Hematopoietic multipotent progenitor cell treated with erythropoietin and hydrocortisone succinate and interleukin-3 and kit ligand, for 4 days (in vitro differentiated cells): ENCODE measurements around the gene LRRN2.
"Not testable (repeated sequence)": the region's sequence is repeated elsewhere in the genome, so short reads cannot be mapped to it uniquely, and the experiment has no call there.

Source experiments
- DNase-seq: peaks from one replicate; pipeline ENCODE4 v3.0.0-alpha.2; 2015

Gene LRRN2

DNA sequence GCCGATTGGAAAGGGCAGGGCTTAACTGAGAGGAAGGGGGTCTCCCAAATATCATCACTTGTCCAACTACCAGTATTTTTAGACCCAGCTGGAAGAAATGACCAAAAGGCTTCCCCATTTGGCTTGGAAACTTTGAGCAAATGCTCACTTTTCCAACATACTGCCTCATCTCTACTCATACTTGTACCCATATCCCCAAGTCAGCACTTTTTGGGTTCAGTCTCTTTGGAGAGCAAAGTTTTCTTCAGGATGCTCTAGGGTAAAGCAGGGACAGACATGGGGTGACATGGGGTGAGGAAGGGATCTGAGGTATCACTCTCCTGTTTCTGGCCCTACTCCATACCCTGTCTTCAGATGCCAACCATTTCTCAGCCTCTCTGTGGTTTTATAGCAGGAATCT, 27.2 kb downstream of the LRRN2 start:
- DNase-seq, result no peak

DNA sequence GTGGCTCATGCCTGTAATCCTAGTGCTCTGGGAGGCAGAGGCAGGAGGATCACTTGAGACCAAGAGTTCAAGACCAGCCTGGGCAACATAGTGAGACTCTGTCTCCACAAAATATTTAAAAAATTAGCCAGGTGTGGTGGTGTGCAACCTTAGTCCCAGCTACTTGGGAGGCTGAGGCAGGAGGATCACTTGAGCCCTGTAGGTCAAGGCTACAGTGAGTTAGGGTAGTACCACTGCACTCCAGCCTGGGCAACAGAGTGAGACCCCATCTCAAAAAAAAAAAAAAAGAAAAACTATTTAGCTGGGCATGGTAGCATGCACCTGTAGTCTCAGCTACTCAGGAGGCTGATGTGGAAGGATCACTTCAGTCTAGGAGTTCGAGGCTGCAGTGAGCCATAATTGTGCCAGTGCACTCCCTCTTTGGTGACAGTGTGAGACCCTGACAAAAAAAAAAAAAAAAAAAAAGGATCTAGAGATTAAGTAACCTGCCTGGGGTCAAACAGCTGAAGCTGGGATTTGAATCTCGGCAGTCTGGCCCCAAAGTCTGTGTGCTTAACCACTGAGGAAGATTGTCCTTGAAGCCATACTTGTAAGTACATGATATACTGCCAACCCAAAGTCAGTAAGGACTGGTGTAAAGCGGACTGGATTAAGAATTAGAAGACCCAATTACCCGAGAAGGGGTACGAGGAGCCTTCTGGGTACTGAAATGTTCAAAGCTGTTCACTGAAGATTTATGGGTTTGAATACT, 31.8 kb downstream of the LRRN2 start:
- DNase-seq, result no peak

DNA sequence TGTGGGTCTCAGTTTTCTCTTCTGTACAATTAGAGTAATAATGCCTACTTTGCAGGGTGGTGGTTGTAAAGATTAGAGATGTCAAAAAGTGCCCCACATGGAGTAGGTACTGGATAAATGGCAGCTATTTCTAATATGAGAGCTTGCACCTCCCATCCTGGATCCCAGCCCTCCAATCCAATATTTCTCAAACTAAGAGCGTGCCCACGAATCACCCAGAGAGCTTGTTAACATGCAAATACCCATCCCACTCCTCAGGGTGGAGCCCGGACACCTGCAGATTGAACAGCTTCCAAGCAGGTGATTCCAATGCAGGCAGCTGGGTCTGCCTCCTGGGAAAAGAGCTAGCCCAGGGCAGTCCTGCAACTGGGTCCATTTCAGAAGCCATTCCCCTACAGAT, 33.0 kb downstream of the LRRN2 start:
- DNase-seq, result no peak

DNA sequence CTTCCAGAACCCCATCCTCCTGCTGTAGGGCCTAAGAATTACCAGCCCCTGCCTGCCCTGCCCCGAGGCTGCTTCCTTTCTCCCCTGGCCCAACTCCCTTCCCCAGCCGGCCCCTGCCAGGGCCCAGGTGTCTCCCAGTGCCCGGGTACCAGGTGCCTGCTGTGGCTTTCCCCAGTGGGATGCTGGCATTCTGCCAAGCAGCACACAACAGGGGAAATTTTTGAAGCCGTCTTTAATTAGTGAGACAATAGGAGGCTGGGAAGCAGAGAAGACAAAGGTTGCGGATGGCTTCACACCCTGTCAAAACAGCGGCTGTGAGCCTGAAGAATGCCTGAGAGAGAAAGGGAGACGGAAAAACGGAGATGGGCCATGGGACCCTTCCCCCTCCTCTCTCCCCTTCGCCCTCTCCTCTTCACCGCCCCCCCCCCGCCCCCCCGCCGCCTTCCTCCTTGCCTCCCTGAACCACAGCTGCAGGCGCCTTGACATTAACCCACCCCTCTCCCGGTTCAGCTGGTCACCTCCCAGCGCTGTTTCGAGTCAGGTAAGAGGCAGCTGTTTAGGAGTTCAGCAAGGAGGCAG, 33.6 kb downstream of the LRRN2 start:
- no peak for DNase-seq

DNA sequence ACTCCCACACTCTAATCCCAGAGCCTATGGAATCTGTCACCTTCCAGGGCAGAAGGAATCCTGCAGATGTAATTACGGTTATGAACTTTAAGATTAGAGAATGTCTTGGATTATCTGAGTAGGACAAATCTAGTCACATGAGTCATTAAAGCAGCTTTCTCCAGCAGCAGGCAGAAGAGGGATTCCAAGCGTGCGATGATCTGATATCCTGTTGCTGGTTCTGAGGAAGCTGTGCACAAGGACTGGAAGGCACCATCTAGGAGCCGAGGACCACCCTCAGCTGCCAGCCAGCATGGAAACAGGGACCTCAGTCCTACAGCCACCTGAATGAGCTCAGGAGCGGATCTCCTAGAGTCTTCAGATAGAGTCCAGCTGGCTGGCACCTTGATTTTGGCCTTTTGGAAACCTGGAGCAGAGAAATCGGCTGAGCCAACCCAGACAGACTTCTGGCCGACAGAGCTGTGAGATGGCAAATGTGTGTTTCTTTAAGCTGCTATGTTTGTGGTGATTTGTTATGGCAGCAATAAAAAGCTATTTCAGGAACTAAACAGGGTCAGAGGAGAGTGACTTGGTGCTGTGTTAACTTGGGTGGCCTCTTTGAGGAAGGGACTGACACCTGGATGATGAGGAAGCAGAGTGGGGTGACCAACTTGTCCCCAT, 34.5 kb downstream of the LRRN2 start:
- DNase-seq, result no peak

DNA sequence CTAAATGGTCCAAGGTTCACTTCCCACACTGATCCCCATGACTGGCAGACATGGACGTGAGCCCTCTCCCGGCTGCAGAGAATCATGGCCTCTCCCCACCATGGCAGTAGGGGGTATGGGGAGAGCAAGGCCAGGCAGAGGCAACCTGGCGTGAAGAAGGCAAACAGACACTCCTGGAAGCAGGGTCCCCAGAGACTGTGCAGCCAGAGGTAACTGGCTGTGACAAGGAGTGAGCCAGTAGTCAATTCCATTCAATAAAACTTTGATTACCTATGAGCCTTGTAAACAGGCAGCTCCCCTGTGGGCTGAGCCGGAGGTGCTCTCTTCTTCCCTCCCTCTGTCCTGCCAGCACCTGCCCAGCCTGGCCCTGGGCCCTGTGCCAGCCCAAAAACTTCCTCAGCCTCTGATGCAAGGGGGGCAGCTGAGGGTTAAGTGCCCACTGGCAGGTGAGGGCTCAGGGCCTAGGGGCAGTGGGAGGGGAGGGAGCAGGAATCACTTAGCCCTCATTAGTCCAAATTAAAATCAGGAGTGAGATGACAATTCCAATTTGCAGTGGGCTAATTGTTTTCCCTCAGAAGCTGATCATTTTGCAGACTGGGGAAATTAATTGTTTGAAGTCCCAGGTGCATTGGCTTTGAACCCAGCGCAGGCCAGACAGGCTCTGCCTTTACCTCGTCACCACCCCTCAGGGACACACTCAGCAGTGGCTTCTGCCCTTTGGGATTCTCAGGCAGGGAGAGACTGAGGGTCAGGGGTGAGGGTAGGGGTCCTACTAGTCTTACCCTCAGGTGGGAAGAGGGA, 35.6 kb downstream of the LRRN2 start:
- DNase-seq, result no peak

DNA sequence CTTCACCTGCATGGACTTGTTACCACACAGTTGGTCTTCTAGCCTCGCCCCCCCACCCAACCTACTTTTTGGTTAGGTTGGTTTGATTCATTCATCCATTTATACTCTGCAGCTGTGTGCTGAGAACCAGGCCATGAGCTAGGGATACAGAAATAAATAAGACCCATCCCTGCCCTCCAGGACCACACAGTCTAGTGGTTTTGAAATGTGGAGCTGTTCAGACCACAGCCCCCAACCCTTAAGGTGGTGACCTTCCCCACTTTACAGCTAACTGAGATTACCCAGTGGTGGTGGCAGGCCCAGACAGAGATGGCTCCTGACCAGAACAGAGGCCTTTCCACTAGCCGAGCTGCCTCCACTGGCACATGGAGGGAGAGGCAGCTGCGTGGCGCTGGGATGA, 37.0 kb downstream of the LRRN2 start:
- no peak for DNase-seq

DNA sequence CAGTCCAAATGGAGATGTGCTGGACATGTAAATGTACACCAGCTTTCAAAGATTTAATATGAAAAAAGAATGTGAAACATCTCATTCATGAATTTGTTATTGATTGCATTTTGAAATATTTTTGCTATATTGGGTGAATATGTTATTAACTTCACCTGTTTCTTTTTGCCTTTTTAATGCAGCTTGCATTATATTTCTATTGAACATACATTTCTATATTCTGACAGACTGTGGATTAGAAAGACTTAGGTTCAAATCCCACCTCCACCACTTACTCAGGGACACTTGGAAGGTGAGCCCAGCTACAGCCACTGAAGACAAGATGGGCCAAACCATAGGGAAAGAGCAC, 37.8 kb downstream of the LRRN2 start:
- DNase-seq, result no peak

DNA sequence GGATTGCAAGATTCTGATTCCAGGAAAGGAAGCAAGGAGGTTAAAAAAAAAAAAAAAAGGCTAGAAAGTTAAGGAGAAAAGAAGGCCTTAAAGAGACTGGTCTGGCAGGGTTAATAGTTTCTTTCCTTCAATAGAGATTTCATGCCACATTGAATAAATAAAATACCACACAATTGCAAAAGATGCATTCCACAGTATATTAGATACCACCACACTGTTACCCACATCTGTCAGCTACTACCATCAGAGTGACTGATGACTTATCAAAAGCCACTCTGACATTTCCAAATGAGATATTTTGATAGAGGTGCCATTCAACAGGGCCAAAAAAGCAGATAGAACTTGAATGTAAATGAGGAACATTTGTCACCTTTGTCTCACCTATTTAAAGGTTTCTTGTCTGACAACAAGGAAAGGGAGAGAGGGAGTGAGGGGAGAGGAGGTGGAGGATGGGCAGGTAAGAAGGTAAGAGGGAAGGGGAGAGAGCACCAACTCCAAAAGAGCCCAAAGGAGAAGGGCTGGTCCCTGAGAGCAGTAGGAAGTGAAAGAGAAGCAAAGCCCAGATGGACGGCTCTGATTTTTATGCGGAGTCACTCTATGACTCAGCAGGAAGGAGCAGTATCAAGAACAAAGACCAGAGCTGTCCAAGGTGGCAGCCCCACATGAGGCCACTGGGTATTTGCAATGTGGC, 38.3 kb downstream of the LRRN2 start:
- peak; percentile 87 for DNase-seq

DNA sequence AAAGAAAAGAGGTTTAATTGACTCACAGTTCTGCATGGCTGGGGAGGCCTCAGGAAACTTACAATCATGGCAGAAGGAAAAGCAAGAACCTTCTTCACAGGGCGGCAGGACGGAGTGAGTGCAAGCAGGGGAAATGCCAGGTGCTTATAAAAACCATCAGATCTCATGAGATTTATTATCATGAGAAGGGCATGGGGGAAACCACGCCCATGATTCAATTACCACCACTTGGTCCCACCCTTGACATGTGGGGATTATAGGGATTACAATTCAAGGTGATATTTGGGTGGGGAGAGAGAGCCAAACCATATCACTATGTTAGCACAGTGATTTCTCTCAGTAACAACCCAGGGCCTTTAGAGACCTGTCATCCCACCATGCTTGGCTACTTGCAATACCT, 39.9 kb downstream of the LRRN2 start:
- no peak for DNase-seq

DNA sequence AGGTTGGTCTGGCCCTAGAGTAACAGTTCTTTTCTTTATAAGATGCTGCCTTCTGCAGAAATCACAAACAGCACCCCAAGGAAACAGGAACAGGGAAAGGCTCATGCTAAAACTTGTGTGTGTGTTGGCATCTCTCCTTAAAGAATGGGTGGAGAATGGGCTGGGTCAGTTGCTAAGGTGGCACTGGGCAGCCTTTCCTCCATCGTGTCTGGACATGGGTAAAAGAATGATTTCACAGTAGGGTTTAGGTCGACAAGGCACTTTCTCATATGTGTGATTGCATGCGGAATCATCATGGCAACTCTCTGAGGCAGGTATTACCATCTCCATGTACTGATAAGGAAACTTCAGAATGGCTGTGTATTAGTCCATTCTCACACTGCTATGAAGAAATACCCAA, 40.3 kb downstream of the LRRN2 start:
- DNase-seq, result no peak

DNA sequence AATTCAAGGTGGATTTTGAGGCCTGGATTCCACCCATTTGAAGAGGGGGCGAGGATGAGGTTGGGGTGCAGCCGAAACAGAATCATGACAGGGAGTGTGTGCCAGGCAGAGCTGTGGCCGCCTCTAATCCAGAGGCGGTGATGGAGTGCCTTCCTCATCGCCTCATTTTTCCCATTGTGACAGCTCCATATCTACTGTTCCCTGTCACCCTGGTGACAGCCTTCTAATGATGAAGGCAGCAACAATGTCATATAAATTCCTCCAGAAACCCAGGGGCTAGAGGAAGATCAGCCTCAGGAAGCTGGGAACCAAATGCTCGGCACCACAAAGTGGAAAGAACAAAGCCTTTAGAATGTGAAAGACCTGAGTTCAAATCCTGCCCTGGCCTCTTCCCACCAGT, 42.0 kb downstream of the LRRN2 start:
- DNase-seq, result no peak

DNA sequence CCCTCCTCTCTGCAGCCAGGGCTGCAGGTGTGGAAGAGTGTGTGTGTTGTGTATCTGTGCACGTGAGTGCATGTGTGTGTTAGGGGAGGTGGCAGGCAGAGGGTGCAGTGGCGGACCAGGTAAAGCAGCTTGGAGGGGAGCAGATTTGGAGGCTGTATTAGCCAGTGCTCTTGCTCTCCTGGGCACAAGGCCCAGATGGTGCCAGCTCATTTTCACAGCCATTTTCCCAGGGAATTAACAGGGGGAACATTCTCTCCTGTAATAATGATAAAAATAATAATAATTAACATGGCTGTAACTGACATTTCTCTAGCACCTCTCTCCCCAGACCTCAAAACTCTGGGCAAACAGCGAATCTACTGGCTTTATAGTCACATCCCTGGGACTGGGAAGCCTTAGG, 43.6 kb downstream of the LRRN2 start:
- no peak for DNase-seq

DNA sequence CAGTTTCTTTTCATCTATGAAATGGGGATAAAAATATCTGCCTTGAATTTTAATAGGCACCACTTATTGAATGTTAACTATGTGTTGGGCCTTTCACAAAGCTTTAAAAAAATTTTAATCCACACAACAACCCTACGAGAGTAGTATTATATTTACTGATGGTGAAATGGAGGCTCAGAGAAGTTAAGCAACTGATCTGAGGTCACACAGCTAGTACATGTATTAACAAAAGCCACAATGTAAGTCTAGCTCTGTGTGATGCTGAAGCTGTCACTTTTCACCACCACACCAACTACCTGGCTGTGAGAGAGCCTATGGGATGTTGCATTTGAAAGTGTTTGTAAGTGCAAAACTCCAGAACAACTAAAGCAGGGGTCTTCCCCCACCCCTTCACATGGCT, 44.1 kb downstream of the LRRN2 start:
- no peak for DNase-seq

DNA sequence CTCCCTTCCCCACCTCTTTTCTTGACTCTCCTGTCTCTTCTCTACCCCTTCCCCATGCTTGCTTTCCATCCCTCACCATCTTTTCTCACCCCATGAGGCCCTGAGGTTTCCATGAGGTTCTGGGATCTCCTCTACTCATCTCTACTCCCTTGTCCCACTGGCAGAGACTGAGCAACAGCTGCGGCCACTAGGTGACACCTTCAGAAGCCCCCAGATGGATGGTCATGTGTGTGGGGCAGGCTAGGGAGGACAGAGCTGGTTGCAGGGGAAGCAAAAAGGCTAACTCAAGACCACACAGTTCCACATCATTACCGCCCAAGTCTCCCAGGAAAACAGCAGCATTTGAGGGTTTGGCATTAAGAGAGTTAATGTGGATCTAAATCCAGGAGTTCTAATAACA, 45.0 kb downstream of the LRRN2 start:
- DNase-seq, result no peak

DNA sequence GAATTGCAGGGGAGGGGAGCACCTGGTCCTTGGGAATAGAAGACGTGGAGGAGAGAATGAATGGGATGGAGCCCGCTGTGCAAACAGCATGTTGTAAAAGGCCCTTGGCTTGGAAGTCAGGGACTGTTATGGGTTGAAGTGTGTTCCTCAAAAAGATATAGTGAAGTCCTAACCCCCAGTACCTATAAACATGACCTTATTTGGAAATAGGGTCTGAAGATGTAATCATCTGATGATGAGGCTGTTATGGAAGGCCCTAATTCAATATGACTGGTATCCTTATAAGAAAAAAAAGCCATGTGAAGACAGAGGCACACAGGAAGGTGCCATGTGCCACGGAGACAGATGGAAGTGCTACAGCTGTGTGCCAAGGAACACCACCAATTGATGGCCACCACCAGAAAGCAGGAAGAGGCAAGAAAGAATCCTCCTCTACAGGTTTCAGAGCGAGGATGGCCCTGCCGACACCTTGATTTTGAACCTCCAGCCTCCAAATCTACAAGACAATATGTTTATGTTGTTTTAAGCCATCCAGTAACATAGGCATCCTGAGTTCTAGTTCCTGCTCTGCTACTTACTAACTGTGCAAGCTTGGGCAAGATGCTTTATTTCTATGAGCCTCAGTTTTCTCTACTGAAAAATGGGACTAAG, 51.2 kb downstream of the LRRN2 start:
- no peak for DNase-seq

DNA sequence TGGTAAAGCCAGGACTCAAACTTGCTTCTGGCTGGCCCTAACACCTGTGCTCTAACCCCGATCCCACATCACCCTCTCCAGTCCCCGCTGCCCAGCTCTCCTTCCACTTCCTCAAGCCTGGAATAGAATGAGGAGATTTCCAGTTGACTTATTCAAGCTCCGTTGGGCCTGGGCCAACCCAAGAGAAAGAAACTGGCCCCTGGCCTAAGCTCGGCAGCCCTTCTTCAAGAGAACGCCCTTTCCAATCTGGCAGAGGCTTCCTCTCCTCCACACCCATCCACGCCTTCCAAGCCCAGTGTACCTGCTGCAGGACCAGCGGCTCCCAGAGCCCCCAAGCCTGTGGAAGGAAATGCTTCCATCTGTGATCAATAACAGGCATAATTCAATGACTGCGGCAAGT, 51.9 kb downstream of the LRRN2 start:
- no peak for DNase-seq

DNA sequence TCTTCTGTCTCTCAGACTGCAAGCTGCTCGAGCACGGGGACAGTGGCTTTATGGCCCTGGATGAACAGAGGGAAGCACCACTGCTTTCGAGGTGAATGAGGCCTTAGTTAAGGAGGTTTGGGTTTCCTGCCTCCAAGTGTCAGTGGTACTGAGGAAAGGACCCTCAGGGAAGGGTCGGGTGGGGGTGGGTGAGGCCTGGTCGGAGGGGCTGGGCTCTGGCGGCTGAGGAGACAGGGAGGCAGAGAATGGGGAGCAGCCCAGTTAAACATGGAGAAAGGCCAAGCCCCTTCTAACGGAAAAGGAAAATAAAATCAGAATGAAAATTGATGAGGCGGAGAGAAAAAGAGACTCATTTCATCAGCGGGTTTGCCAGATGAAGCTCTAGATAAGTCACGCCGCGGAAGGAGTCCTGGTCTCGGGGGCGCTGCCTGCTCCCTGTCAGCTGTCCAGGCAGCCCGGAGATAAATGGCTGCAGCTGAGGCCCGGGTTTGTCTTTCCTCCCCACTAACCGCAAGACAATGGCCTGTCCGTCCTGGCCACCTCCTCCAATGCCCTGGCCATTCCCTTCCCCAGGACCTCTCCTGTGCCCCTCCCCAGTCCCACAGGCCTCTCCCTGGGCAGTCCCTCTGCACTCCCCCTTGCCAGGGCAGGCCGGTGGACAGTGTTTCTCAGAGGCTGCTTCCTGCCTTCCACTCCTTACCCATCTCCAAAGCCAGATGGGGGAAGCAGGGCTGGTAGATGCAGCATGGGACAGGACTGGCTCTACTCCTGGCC, 55.2 kb downstream of the LRRN2 start:
- peak; percentile 33 for DNase-seq

DNA sequence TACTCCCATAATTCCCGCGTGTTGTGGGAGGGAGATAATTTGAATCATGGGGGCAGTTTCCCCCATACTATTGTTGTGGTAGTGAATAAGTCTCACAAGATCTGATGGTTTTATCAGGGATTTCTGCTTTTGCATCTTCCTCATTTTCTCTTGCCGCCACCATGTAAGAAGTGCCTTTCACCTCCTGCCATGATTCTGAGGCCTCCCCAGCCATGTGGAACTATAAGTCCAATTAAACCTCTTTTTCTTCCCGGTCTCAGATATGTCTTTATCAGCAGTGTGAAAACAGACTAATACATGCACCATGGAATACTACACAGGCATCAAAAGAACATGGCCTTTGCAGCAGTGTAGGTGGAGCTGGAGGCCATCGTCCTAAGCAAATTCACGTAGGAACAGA, 56.1 kb downstream of the LRRN2 start:
- DNase-seq, result not testable (repeated sequence)

DNA sequence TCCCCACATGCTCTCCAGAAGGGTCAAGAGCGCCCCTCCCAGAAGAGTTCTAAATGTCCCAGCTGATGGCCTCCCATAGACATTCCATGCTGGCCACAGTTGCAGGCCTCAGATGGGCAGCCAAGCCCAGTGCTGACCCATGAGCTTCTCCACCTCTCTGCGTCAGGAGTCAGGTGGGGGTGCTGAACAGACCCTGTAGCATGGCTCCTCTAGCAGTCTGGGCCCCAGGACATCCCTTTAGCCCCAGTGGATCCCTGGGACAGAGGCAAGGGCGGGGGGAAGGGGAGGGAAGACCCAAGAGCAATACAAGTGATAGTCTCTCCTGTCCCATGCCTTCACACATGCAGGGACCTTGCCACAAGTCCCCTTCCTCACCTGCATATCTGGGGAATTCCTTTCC, 56.7 kb downstream of the LRRN2 start:
- DNase-seq, result no peak

DNA sequence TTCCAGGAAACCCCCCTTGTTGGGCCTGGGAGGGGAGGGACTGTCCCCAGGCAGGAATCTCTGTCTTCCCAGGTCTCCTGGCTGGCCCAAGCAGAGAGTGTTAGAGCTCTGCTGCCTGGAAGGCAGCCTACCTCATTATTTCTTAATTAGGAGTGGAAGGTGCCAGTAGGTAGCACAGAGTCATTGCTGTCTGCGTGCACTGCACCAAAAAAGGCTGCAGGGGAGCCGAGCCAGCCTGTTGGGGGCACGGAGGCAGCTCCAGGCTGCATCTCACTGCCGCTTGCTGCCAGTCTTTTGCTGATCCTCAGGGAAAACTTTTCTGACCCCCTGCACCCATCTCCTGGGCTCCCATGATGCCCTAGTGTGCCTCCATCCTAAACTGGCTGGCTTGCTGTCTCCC, 58.1 kb downstream of the LRRN2 start:
- no peak for DNase-seq

DNA sequence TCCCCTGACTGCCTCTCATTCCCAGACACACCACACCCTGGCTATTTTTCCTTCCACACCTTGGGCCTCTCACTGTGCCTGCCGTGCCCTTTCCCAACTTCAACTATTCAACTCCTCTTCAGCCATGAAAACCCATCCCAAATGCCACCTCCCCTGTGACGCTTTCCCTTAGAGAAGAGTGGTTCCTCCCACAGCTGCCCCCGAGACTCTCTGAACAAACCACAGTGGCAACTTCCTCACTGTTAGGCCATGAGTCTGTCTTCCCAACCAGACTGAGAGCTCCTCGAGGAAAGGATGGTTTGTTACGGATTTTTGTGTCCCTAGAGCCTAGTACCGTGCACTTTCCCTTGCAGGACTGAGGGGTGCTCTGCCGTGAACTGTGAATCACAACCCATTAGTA, 59.2 kb downstream of the LRRN2 start:
- no peak for DNase-seq
